Fibroblast of lung (primary cell): Measurements from ENCODE around the gene RIOK3.

Experiments
- EZH2 ChIP-seq: IDR thresholded peaks from 2 replicates; pipeline ENCODE4 v1.5.1; 2012; ENCODE audit warnings: low read length, control low read depth, mild to moderate bottlenecking; ENCODE audit errors: missing control alignments
- TF ChIP-seq, protein P1 (sequence below), 2 donors: IDR thresholded peaks in 1 of 2; conservative IDR thresholded peaks in 1 of 2; 1 replicate in 1 of 2; 2 replicates in 1 of 2; pipeline ENCODE4 v1.5.1; 2011 to 2012; ENCODE audit warnings: low read length in 2 of 2, control low read depth in 1 of 2, inconsistent platforms in 1 of 2, low read depth in 1 of 2, mild to moderate bottlenecking in 1 of 2

- TF ChIP-seq, protein P1, sequence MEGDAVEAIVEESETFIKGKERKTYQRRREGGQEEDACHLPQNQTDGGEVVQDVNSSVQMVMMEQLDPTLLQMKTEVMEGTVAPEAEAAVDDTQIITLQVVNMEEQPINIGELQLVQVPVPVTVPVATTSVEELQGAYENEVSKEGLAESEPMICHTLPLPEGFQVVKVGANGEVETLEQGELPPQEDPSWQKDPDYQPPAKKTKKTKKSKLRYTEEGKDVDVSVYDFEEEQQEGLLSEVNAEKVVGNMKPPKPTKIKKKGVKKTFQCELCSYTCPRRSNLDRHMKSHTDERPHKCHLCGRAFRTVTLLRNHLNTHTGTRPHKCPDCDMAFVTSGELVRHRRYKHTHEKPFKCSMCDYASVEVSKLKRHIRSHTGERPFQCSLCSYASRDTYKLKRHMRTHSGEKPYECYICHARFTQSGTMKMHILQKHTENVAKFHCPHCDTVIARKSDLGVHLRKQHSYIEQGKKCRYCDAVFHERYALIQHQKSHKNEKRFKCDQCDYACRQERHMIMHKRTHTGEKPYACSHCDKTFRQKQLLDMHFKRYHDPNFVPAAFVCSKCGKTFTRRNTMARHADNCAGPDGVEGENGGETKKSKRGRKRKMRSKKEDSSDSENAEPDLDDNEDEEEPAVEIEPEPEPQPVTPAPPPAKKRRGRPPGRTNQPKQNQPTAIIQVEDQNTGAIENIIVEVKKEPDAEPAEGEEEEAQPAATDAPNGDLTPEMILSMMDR (conservative IDR thresholded peaks at IDR 0.05 in 1 of 2, IDR thresholded peaks at IDR 0.05 in 1 of 2; ENCODE audit: low read depth in 1 of 2, low read length in 2 of 2), result no peak
- TF ChIP-seq EZH2, result no peak
Observed at GRCh38 chr18:23448291-23448690, 4.8 kb upstream of the RIOK3 start.
